Heart right ventricle (tissue), 16 donors: Measurements from ENCODE around the gene PMEPA1. TPM values are rescaled to one million over a fixed set of nuclear protein-coding genes. Genes with fewer than 3 reads are reported as not detected.

Experiments used
- ATAC-seq, 8 donors: fragments of 200-7000 bp; cut with Tn5 transposase; one replicate each; pipeline ENCODE4 v1.9.1; 2020; ENCODE audit warnings: mild to moderate bottlenecking in 8 of 8, moderate library complexity in 8 of 8, moderate number of reproducible peaks in 1 of 8
- DNase-seq, 2 donors: peaks; one replicate each; pipeline ENCODE4 v3.0.0-alpha.2; 2020
- H3K27ac ChIP-seq, 10 donors: fragments of 200-600 bp; sonication (generic) in 2 of 10; one replicate each; pipeline versions ENCODE4 v1.5.0 to v1.8.0; 2020 to 2022; ENCODE audit warnings: mild to moderate bottlenecking in 3 of 10
- H3K27me3 ChIP-seq, 7 donors: fragments of 200-600 bp; one replicate each; pipeline ENCODE4 v1.8.0; 2021 to 2022; ENCODE audit warnings: mild to moderate bottlenecking in 2 of 7
- H3K36me3 ChIP-seq, 9 donors: fragments of 200-600 bp; sonication (generic) in 1 of 9; one replicate each; pipeline versions ENCODE4 v1.5.0 to v1.8.0; 2020 to 2022; ENCODE audit warnings: mild to moderate bottlenecking in 2 of 9
- H3K4me1 ChIP-seq, 9 donors: fragments of 200-600 bp; sonication (generic) in 1 of 9; one replicate each; pipeline versions ENCODE4 v1.5.0 to v1.8.0; 2020 to 2022; ENCODE audit warnings: mild to moderate bottlenecking in 4 of 9
- H3K4me3 ChIP-seq, 10 donors: fragments of 200-600 bp; sonication (generic) in 2 of 10; one replicate each; pipeline versions ENCODE4 v1.5.0 to v1.8.0; 2020 to 2022; ENCODE audit warnings: mild to moderate bottlenecking in 7 of 10, moderate library complexity in 2 of 10
- H3K9me3 ChIP-seq, 11 donors: fragments of 200-600 bp in 10 of 11; sonication (generic) in 2 of 11; one replicate each; pipeline versions ENCODE4 v1.5.0 to v1.8.0; 2013 to 2022; ENCODE audit warnings: mild to moderate bottlenecking in 2 of 11, control low read depth in 1 of 11, moderate library complexity in 1 of 11
- CTCF ChIP-seq, 9 donors: fragments of 200-600 bp; sonication (generic) in 2 of 9; IDR thresholded peaks; one replicate each; pipeline versions ENCODE4 v1.5.0 to v1.8.0; 2021 to 2022; ENCODE audit warnings: antibody characterized with exemption in 9 of 9, mild to moderate bottlenecking in 5 of 9, moderate library complexity in 1 of 9
- WGBS, 2 donors: extraction: QIAGEN DNeasy Blood & Tissue Kit; methylation state at CpG; one replicate each; pipeline ENCODE4 v1.1.7; 2013; ENCODE audit warnings: inconsistent platforms in 1 of 2; 5-methylcytosine and 5-hydroxymethylcytosine counted together
- intact Hi-C, 10 donors: fragments of 100-400 bp; cut with DNase I; formaldehyde crosslinking; loops; one replicate each; pipeline versions ENCODE4 v1.11.1 to v1.14.2; 2022
- polyA plus RNA-seq, 2 donors: library from polyadenylated mRNA; stranded (reverse); fragments of 200-250 nt; gene quantifications; one replicate each; pipeline ENCODE4 v1.2.3, GENCODE V29; 2013
- total RNA-seq, 10 donors: library from RNA; stranded (reverse); fragmentation: NEBNext Ultra II Directional in 3 of 10; extraction: Animal tissue kit (Norgen Biotek cat#: 25700) in 3 of 10; gene quantifications; one replicate each; pipeline versions ENCODE4 v1.2.1 to v1.2.4, GENCODE V29; 2021 to 2023
- donor health status: Arrhythmogenic right ventricular cardiomyopathy.
- donor health status: ischemic (EF 13 %, LVEDD 7.1; RV severe dilation, severe dysfunction).
- donor health status: healthy with polysubstance abuse.
- donor health status: DM: no; HTN: yes; CAD: no.
- donor health status: DM: no; HTN: no; CAD: no.
- donor health status: ischemic (EF 25% LVEDD 6.9; RV normal size, moderate dysfunction).
- donor health status: ischemic (EF 25% LVEDD 5.7; RV mildly dilated, moderate dysfunction).
- donor health status: healthy.
- donor health status: DM: yes; HTN: yes; CAD: no.
- donor health status: Ischemic cardiomyopathy.
- donor health status: ischemic (EF 35%, LVEDD 5.7; RV mildly dilated, moderate dysfunction).
- donor health status: nonischemic (EF 11% LVEDD 7.7; RV severe dilation, severe dysfunction).
- donor health status: DM: yes; HTN: yes; CAD: no.
- donor health status: PGD.
- donor health status: ischemic (EF 29% LVEDD 5.4; RV normal size, mild dysfunction).
- donor health status: nonischemic (EF 23%, LVEDD 6.1; RV moderate dilation, normal function).

Gene PMEPA1
- total and polyA plus RNA-seq, 12 donors, result 10.5 to 81.8 (median 30.4) TPM

DNA sequence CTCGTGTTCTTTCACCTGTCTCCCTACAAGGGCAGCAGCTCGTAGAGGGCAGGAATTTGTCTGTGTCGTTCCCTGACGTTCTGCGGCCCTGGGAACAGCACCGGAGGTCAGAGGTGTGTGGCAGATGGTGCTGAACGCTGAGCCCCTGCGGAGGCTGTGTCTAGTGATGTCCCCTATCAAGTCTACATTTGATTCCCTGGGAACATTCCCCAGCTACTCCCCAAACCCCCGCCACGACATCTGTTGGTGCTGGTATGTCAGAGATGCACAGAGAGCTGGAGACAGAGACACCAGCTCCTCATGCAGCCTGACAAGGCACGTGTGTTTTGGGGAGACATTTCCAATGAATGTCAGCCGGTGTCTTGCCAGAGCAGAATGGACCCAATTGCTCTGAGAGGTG is 7.7 kb downstream of the PMEPA1 start:
- TF ChIP-seq CTCF (IDR thresholded peaks at IDR 0.05), result no peak
- Histone ChIP-seq H3K4me1 (peaks cover 2 to 66% (median 21%) of the 10 kb centered on the region in 9 donors), H3K27ac (no peak overlapping the region), H3K27me3 (no peaks in the 10 kb centered on the region), H3K9me3 (no peaks in the 10 kb centered on the region), H3K4me3 (no peak overlapping the region), H3K36me3 (peaks cover 0 to 24% (median 0%) of the 10 kb centered on the region in 9 donors)
- ATAC-seq, result no peak
- DNase-seq, result no peak
- intact Hi-C loops, result no loop called here
- 71 to 76% methylated on average over 12 of the region's 12 CpGs for WGBS, 2 donors

GRCh38 chr20:57701651-57702050 is 8.2 kb downstream of the PMEPA1 start:
- no peak overlapping the region for H3K4me3 ChIP-seq
- H3K9me3 ChIP-seq, result no peaks in the 10 kb centered on the region
- DNase-seq (no peak), ATAC-seq (no peak)
- no peak overlapping the region for H3K27ac ChIP-seq
- H3K27me3 ChIP-seq, result no peaks in the 10 kb centered on the region
- intact Hi-C loops, result no loop called here
- peaks cover 0 to 24% (median 0%) of the 10 kb centered on the region in 9 donors for H3K36me3 ChIP-seq
- TF ChIP-seq CTCF (IDR thresholded peaks at IDR 0.05), result no peak
- 87 to 89% methylated on average over 7 of the region's 7 CpGs for WGBS, 2 donors
- H3K4me1 ChIP-seq, result peaks cover 2 to 68% (median 21%) of the 10 kb centered on the region in 9 donors

DNA sequence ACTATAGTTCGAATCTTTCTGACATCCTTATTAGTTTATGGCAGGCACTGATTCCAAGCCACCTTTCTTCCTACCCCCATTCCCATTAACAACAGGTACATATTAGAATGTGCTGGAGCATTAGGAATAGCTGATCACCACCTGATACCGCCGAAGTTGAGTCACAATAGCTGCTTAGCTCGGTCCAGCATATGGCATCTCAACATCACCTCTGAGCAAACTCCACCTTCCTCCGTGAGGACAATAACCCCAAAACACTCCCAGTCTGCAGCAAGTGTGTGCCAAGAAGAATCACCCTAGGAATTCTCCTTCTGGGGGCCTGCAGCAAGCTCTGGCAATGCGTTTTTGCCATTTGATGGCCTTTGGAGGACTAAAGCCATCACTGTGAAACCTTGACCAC is 8.7 kb downstream of the PMEPA1 start:
- H3K27me3 ChIP-seq, result no peaks in the 10 kb centered on the region
- no peak for TF ChIP-seq CTCF (IDR thresholded peaks at IDR 0.05)
- peaks cover 0 to 24% (median 0%) of the 10 kb centered on the region in 9 donors for H3K36me3 ChIP-seq
- H3K9me3 ChIP-seq, result no peaks in the 10 kb centered on the region
- no peak for DNase-seq
- no peak overlapping the region for H3K27ac ChIP-seq
- intact Hi-C loops, result no loop called here
- peaks cover 2 to 68% (median 21%) of the 10 kb centered on the region in 9 donors for H3K4me1 ChIP-seq
- 89% methylated on average over 6 of the region's 6 CpGs for WGBS, 2 donors
- H3K4me3 ChIP-seq, result no peak overlapping the region
- ATAC-seq, result no peak

- no peak for ATAC-seq
- no peak for TF ChIP-seq CTCF (IDR thresholded peaks at IDR 0.05)
- no peak overlapping the region for H3K27ac ChIP-seq
- 90 to 91% methylated on average over 8 of the region's 8 CpGs for whole genome bisulfite sequencing, 2 donors
- H3K4me3 ChIP-seq, result no peak overlapping the region
- H3K36me3 ChIP-seq, result peaks cover 0 to 24% (median 0%) of the 10 kb centered on the region in 9 donors
- H3K4me1 ChIP-seq, result peaks cover 2 to 69% (median 28%) of the 10 kb centered on the region in 9 donors
- DNase-seq, result no peak
- intact Hi-C loops, result no loop called here
- no peaks in the 10 kb centered on the region for H3K9me3 ChIP-seq
- no peaks in the 10 kb centered on the region for H3K27me3 ChIP-seq
Observed at GRCh38 chr20:57699395-57699794, 10.4 kb downstream of the PMEPA1 start.
